Renal pelvis (tissue), 4 donors: ENCODE data around the gene RNF114. TPM values are rescaled to one million over a fixed set of nuclear protein-coding genes. Genes with fewer than 3 reads are reported as not detected.
A peak's percentile ranks its signal among the peaks of the same experiment; 100 is the strongest.
"Not testable (repeated sequence)": the region's sequence is repeated elsewhere in the genome, so short reads cannot be mapped to it uniquely, and the experiment has no call there.

ENCODE experiments used
- DNase-seq: peaks from one replicate; pipeline ENCODE4 v3.0.0-alpha.2; 2013
- polyA plus RNA-seq, 3 donors: library from polyadenylated mRNA; unstranded; fragments of 120-200 nt; gene quantifications; one replicate each; pipeline ENCODE4 v1.2.1, GENCODE V29; 2013; ENCODE audit not compliant: insufficient read length in 3 of 3

Gene RNF114
- polyA plus RNA-seq, 3 donors = 64.7 to 82.7 (median 80.5) TPM

DNA sequence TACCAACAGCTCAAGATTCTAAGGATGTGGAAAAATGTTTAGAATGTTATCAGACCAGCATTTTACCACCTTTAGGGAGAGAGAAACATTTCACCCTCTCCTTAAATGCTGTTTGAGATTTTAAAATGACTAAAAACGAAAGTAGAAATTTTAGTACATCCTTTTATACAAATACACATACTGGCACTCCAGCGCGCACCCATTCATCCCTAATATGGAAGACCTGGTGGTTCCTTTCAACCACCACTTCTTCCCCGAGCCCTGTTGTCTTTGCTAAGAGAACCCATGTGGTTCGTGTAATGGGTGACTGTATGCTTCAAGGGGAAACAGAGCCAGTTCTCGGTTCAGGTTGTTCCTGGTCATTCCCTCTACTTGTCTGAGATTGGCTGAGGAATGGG lies 42.1 kb upstream of the RNF114 start:
- no peak for DNase-seq

DNA sequence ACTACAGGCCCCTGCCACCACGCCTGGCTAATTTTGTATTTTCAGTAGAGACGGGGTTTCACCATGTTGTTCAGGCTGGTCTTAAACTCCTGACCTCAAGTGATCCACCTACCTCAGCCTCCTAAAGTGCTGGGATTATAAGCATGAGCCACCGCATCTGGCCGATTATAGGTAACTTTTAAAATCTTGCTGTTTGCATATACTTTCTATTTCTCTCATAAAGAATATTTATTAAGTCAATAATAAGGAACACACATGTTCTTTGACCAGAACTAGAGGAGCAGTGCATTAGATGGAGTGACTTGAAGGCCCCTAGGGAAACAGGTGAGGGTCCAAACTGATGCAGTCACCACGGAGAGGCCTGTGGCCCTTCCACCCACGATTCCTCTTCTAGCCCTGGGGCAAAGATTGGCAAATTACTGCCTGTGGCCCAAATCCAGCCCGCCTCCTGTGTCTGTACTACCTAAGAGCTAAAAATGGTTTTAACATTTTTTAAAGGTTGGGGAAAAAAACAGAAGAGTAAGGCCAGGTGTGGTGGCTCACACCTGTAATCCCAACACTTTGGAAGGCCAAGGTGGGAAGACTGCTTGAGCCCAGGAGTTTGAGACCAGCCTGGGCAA lies 40.6 kb upstream of the RNF114 start:
- DNase-seq = not testable (repeated sequence)

DNA sequence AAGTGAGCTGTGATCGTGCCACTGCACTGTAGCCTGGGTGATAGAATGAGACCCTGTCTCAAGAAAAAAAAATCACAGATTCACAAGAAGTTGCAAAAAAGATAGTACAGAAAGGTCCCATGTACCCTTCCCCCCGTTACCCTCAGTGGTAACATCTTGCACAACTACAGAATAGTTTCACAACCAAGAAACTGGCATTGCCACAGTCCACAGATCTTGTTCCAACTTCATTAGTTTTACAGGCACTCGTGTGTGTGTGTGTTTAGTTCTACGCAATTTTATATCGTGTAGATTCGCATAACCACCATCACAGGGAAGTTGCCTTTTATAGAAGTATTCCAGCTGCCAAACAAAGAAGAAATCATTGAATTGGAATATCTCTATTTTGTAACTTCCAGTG lies 40.0 kb upstream of the RNF114 start:
- DNase-seq = no peak

DNA sequence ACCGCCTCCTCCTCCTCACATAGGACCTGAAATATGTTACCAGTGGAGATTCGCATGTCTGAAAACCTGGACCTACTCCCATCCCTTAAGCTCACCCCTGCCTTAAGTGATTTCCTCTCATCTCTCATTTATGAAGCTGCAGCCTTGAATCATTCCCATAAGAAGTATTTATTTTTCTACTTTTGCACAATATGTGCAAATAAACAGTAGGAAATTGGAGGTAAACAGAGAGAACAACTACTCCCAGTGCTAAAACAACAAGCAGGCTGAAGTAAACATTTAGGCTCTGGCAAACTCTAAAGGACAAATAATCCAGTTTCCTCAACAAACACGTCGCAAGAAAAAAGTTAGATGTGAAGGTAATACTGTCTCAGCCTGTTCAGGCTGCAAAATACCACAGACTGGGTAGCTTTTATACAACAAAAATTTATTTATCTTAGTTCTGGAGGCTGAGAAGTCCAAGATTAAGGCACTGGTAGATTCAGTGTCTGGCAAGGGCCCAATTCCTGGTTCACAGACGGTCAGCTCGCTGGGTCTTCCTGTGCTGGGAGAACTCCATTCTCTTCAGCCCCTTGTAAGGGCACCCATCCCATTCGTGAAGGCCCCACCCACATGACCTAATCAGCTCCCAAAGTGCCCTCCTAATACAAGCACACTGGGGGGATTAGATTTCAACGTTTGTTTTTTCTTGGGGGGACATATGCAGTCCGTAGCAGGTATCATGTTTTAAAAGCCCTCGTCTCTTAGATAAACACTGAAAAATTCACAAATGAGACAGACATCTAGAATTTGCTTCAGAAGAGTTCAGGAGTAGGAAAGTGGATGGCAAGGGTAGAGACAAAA lies 36.4 kb upstream of the RNF114 start:
- no peak for DNase-seq

DNA sequence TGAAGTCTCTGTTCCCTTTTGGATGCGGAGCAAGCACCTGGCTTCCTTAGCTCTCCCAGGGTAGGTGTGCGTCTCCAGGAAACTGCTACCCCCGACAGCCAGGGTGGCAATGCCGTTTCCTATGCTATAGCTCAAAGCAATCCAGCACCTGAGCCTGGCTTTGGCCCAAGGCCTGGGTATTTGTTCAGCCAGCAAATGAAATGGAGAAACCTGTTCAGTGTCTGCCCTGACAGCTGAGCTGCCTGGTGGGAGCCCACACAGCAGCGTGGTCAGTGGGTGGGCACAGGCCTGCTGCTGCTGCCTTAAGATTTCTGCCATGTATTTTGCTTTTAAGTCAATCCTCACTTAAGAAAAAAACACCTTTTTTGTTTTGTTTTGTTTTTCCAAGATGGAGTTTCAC lies 34.6 kb upstream of the RNF114 start:
- no peak for DNase-seq

DNA sequence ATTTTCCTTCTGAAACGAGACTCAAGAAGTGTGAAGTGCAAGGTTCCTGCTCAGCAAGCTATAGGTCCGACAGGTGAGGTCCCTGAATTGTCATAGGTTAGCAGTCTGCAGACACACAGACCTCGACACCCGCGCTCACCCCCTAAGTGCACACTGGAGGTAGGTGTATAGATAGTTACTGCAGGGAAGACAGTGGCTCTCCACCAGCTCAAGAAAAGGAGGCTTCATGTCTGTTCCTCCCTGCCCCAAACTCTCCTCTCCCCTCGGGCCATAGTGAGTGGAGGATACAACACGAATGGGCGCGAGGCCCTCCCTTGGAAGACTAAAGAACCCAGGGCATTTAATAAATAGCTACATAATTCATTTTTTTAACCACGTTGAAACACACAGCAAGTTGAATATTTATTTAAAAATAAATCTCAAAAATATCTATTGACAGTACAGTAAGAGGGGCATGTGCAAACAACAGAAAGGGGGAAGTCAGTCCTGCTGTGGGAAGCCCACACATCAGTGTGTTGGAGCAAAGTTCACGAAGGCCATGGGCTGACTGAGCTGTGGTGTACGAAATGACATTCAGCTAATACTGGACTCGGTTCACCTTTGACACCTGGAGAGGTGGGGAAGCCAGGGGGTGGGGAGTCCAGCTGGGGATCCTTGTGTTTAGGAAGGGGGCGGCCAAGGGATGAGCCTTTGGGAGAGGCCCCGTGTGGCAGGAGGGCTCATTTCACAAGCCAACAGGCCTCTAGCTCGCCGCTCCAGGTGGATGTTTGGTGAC lies 31.6 kb upstream of the RNF114 start:
- no peak for DNase-seq

DNA sequence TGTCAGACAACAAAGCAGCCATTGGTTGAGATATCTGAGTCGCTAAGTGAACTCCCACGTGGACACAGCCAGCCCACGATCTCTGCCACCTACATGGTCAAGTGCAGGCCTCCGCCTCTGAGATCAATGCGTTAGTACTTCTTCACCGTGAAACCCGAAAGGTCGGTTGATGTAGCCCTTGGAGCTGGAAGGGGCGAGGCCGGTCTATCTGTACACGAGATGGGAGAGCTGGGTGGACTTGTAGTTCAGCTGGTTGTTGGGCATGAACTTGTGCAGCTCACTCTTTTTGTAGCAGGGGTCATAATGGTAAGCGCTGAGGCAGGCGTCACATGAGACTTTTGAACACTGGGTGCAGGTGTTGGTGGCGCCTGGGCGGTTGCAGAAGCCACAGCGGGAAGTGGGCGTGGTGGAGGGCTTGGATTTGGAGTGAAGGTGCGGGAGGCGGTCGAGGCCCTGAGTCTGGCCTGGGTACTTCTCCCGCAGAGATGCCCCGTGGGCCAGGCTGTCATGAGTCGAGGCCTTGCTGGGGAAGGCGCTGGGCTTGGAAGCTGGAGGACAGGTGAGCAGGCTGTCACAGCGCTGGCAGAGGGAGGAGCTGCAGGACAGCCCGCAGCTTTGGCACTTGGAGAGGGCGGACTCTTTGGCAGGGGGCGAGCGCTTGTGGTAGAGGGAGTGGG lies 30.6 kb upstream of the RNF114 start:
- DNase-seq = no peak

DNA sequence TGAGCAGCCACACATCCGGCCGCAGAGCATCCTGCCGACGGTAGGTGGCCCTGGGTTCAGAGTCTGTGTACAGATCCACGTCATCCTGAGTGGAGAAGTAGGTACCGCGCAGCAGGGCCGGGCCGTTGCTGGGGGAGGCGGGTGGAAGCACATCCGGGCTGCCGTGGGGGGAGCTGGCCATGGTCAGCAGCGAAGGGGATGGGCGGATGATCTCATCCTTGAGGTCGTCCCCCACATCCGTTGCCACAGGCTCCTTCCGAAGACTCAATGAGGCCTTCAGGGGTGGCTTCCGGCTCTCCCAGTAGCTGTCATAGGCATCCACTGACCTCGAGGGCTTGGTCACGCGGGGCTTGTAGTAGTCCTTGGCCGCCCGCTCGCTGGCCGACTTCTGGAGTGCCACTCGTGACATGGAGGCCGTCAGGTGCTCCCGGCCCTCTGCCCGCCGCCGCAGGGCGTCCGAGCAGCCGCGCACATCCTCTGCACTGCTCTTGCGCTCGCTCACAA lies 30.0 kb upstream of the RNF114 start:
- DNase-seq = no peak

DNA sequence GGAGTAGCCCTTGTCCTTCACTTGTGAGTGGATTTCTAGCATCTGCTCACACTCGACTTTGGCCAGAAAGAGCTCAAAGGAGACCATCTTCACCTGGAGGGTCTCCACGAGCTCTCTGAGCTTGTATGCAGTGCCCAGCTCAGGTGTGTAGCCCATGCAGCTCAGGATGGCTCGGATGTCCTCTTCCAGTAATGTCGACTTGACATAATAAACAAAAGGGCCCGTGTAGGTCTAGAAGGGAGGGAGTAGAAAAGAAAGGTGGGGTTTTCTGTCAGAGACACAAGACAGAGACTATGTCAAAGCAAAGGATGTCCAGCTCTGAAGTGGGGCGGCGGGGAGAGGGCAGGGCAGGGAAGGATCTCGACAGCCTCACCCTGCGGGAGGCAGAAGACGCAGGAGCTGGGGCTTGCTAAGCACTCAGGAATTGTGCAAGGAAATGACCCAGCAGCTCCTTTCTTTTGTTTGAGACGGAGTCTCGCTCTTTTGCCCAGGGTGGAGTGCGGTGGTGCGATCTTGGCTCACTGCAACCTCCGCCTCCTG lies 29.5 kb upstream of the RNF114 start:
- DNase-seq = no peak

DNA sequence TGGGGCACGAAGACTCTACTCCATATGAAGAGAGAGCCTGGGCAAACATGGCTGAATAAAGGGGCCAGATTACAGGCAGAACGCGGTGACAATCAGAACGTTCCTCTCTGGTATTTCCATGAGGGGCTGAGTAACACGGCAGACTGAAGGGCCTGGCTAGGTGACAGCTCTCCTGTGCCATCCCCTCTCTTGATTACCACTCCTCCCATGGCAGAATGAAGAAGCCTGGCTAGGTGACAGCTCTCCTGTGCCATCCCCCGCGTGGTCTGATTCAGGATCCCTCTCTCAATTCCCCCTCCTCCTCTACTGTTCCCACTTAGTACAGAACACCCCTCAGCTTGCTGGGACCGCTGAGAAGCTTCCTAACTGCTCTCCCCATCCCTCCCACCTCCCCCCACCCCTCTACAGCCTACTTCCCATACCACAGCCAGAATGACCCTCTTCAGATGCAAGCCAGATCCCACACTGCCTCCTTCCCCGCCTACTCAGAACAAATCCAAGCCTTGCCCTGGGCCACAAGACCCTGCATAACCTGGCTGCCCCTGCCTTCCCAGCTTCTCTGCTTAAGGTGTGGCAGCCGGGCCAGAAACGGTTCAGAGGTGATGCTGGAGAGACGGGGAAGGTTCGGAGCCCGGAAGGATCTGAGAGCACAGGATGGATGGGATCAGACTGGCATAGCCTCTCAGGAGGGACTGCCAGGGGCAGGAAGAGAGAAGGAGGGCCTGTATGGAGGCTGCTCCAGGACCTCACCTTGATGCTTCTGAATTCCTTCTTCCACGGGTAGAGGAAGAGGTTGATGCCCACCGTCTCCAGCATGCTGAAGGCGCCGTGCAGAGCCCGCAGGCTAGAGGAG lies 28.6 kb upstream of the RNF114 start:
- no peak for DNase-seq

DNA sequence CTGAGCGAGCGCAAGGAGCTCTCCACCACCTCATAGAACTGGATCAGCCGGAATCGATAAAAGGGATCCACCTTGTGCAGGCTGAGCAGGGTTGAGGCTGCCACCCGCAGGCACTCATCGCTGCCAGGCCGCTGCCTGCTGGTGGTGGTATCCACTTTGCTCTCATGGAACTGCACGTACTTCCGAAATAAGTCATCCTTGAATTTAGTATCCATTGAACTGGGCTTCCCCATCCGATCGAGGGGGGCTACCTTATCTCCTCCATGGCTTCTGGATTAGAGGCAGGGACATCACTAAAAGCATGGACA lies 28.0 kb upstream of the RNF114 start:
- no peak for DNase-seq

DNA sequence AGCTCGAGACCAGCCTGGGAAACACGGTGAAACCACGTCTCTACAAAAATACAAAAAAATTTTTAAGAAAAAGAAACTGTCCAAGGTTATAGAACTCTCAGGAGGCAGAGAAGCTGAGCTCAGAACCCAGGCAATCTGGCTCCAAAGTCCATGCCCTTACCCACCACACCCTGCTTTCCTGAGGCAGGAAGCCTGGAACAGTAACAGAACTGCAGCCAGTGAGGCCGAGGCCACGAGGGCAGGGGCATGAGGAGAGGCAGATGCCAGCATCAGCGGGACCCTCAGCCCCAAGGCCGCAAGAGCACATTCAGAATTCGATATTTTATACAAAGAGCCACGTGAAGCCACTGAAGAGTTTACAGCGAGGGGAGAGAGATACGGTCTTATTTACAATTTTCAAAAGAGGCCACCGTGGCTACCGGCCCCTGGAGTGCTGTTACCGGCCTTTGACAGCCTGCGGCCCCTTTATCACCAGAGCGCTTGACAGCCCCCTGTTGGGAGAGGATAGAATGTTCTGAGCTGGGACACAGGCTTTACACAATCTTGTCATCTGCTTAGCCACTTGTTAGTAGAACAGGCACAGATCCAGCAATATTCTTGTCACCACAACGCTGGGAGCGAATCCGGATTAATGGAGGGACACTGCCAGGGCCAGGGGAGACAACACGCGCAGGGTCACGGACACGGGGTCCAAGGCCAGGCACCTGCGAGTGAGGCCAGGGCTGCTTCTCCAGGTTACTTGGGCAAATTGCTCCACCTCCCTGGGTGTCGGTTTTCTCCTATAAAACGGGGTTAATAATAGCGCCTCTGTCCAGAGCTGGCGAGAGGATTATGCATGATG lies 26.5 kb upstream of the RNF114 start:
- DNase-seq = no peak

DNA sequence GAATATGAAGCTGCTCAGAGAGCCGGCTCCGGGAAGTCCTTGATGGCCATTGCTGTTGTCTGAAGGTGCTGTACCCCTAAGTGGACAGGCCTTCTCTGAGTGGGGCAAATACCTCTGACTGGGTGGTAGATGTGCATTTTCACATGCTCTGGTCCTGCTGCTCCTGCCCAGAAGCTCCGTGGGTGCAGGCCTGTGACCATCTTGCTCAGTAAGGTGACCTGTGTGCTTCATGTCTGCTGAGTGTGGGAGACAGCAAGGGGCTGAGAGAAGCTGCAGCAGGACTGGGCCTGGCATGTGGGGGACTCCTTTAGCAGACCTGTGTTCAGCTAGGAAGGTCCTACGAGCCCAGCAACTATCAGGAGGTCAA lies 25.9 kb upstream of the RNF114 start:
- DNase-seq = no peak

DNA sequence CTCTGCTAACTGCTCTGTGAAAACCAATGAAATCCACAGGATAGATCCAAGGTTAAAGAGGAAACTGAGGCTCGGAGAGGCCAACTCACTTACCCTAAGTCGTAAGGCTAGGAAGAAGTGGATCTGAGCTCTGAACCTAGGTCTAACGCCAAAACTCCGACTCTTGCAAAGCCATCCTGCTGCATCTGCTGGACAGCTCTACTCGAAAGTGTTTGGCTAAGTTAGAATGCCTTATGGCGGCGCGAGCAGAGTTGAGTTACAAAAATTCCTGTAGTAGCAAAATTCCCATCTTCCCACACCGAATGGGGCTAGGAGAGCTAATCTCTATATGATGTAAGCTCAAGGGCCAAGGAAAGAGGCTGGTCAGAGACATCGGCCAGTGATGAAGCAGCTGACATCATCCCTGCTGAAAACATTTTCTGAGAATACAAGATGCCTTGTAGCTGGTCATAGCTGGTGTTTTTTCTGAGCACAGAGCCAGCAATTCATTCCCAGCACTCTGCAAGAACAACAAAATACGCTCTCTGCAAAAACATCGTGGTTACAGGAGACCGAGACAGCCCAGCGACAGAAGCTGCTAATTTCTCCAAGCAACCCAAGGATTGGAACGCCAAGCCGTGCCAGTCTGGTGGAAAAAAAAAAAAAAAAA lies 22.7 kb upstream of the RNF114 start:
- DNase-seq = no peak

DNA sequence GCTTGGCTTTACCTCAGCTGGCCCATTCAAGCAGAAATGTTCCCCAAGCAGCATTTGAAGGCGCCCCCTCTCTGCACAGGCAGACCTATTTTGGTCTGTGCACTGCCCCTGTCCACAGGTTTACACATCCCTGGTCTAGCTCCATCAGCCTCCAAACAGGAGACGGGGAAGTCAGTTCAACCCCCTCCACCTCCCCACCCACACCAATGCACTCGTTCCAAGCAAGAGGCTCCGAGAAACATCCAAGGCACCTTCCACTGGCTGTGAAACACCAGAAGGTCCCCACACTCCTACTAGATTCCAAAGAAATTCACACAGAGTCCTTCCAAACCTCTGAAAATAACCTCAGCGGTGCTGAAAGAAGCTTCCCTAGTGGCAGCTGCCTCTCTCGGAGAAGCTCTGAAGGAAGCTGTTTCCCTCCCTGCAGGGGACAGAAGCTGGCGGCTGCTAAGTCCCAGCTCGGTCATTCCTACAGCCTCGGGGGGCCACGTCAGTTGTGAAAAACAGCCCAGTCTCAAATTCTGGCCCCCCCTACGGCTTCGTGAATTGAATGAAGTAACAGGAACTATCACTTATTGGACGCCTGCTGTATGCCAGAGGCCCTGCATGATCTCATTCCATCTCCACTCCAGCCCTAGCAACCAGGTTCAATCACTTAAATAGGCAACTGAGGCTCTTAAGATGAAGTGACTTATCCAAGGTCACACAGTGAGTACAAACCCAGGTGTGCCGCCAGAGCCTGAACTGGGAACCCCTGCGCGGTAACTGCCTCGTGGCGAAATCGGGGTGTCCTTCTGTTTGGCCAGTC lies 21.7 kb upstream of the RNF114 start:
- DNase-seq = no peak

DNA sequence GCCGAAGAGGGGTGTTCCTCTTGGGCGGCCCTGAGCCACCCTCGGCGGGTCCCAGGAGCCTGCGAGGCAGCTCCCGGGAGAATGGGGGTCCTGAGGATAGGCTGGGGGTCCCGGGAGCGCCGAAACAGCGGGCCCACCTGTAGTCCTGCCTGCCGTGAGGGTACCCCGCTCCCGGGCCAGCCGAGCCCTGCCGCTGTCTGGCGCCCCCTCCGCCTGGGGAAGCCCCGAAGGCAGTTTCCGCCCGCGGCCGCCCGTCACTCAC lies 21.1 kb upstream of the RNF114 start:
- no peak for DNase-seq

DNA sequence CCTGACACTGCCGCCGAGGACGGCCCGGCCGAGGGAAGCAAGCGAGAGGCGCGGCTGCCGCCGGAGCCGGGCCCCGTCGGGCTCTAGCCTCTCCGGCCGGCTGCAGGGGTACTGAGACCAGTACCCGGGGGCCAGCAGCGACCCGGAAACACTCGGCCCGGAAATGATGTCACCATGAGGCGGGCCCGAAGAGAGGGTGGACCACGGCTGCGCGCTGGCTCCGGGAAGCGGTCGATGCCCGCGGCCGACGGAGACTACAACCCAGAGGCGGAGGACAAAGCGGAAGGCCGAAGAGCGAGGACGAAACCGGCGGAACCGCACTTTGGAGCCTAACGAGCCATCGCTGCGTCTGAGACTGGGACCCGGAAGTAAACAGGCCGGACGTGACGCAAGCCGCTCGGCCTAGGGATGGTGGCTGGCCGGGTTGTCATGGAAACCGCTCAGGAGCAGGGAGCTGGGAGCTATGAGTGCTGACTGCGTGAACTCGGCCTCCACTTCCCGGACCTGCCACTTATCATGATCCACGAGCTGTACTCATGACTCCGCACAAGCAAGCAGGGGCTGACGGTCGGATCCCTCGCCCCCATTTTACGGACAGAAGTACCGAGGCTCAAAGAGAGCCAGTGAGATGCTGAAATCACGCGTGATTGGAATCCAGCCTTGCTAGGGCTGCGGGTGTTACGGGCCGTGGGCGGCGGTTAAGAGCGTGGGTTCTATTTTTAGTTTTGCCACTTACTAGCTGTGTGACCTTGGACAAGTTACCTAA lies 20.6 kb upstream of the RNF114 start, which contains the start of gene SPATA2:
TSS of gene SPATA2 (minus strand) at position 150 of the 766 bp plus-strand sequence. CDS start 7,039 bp downstream, outside the sequence.
- DNase-seq = peak; percentile 96
